ENCODE results near the gene TENT5C. TPM values are rescaled to one million over a fixed set of nuclear protein-coding genes. Genes with fewer than 3 reads are reported as not detected.

TENT5C gene
- total and polyA plus RNA-seq, 9 of the 15 experiments (the other 6 are each of a cell fraction or from before 2014, with no cell fraction given), result 1.8 to 7.7 (median 4.0) TPM

DNA sequence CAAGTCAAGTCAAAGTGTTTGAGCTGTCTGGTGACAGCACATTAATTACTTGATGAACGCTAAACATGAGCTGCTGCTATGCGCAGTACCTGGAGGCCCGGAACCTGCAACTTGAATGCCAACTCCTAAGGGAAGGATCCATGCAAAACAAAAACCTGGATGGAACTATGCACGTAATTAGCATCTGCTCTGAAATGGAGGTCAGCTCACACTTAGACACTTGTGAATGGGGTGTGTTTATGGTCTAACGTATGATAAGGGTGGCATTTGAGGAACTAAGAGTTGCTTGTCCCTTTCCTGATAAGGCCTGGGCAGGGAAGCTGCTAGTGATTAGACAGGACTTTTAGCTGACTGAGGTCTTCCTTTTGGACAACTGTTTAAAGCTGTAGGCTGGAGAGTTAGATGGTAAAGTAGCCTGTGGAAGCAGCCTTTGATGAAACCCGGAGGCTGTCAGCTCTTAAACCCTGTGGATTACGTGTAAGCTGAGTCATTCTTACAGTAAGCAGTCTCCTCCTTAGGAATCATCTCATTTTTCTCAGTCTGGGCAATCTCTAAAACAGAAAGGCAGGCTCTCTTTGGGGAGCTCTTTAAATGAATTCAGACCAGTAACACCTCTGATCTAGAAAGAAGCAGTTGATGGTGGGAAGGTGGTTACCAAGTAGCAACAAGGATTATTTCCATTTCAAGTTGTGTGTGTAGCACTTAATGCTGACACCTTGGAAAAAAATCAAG is 6.8 kb downstream of the TENT5C start (continued):
- TF ChIP-seq, protein P1, sequence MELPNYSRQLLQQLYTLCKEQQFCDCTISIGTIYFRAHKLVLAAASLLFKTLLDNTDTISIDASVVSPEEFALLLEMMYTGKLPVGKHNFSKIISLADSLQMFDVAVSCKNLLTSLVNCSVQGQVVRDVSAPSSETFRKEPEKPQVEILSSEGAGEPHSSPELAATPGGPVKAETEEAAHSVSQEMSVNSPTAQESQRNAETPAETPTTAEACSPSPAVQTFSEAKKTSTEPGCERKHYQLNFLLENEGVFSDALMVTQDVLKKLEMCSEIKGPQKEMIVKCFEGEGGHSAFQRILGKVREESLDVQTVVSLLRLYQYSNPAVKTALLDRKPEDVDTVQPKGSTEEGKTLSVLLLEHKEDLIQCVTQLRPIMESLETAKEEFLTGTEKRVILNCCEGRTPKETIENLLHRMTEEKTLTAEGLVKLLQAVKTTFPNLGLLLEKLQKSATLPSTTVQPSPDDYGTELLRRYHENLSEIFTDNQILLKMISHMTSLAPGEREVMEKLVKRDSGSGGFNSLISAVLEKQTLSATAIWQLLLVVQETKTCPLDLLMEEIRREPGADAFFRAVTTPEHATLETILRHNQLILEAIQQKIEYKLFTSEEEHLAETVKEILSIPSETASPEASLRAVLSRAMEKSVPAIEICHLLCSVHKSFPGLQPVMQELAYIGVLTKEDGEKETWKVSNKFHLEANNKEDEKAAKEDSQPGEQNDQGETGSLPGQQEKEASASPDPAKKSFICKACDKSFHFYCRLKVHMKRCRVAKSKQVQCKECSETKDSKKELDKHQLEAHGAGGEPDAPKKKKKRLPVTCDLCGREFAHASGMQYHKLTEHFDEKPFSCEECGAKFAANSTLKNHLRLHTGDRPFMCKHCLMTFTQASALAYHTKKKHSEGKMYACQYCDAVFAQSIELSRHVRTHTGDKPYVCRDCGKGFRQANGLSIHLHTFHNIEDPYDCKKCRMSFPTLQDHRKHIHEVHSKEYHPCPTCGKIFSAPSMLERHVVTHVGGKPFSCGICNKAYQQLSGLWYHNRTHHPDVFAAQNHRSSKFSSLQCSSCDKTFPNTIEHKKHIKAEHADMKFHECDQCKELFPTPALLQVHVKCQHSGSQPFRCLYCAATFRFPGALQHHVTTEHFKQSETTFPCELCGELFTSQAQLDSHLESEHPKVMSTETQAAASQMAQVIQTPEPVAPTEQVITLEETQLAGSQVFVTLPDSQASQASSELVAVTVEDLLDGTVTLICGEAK (IDR thresholded peaks at IDR 0.05), result no peak
- TF ChIP-seq, protein P1 (CRISPR knock-in tag; IDR thresholded peaks at IDR 0.05), result no peak
- TF ChIP-seq STAT6 (CRISPR knock-in tag; IDR thresholded peaks at IDR 0.05) (no peak), CHD2 (IDR thresholded peaks at IDR 0.05; ENCODE audit: low read depth, low read length) (0 out of 2 replicates have a peak, but pooled peaks have one; percentile 7), ZNF717 (CRISPR knock-in tag; IDR thresholded peaks at IDR 0.05) (0 out of 2 replicates have a peak, but pooled peaks have one; percentile 13), ZFP30 (CRISPR knock-in tag; IDR thresholded peaks at IDR 0.05; ENCODE audit: borderline replicate concordance) (no peak), CREM (IDR thresholded peaks at IDR 0.05; ENCODE audit: low read depth) (peak; percentile 89), HNRNPLL (IDR thresholded peaks at IDR 0.05; ENCODE audit: low read depth, low read length, poor library complexity, severe bottlenecking) (no peak)
- TF ChIP-seq, protein P2, sequence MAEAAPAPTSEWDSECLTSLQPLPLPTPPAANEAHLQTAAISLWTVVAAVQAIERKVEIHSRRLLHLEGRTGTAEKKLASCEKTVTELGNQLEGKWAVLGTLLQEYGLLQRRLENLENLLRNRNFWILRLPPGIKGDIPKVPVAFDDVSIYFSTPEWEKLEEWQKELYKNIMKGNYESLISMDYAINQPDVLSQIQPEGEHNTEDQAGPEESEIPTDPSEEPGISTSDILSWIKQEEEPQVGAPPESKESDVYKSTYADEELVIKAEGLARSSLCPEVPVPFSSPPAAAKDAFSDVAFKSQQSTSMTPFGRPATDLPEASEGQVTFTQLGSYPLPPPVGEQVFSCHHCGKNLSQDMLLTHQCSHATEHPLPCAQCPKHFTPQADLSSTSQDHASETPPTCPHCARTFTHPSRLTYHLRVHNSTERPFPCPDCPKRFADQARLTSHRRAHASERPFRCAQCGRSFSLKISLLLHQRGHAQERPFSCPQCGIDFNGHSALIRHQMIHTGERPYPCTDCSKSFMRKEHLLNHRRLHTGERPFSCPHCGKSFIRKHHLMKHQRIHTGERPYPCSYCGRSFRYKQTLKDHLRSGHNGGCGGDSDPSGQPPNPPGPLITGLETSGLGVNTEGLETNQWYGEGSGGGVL (CRISPR knock-in tag; IDR thresholded peaks at IDR 0.05), result no peak
- TF ChIP-seq, protein P3, sequence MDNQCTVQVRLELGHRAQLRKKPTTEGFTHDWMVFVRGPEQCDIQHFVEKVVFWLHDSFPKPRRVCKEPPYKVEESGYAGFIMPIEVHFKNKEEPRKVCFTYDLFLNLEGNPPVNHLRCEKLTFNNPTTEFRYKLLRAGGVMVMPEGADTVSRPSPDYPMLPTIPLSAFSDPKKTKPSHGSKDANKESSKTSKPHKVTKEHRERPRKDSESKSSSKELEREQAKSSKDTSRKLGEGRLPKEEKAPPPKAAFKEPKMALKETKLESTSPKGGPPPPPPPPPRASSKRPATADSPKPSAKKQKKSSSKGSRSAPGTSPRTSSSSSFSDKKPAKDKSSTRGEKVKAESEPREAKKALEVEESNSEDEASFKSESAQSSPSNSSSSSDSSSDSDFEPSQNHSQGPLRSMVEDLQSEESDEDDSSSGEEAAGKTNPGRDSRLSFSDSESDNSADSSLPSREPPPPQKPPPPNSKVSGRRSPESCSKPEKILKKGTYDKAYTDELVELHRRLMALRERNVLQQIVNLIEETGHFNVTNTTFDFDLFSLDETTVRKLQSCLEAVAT (IDR thresholded peaks at IDR 0.05), result peak in 1 of 2 experiments; percentile 86; a peak in 2 of 4 replicates

All from K562 (cell line).